ENCODE measurements around the gene SPEF2. TPM values are rescaled to one million over a fixed set of nuclear protein-coding genes. Genes with fewer than 3 reads are reported as not detected.
"Not testable (repeated sequence)": the region's sequence is repeated elsewhere in the genome, so short reads cannot be mapped to it uniquely, and the experiment has no call there.

The SPEF2 gene
- total RNA-seq, 1 donor from 2014 or later, result 9.9 TPM

GRCh38 chr5:35838370-35839042 lies 220.8 kb downstream of the SPEF2 start:
- intact Hi-C loops (cut with DNase I), result no loop called here
- H3K4me3 ChIP-seq, result no peak overlapping the region

GRCh38 chr5:35842856-35843255 lies 225.2 kb downstream of the SPEF2 start:
- no peaks in the 10 kb centered on the region for H3K9me3 ChIP-seq
- H3K27ac ChIP-seq, result no peak overlapping the region
- no peak for DNase-seq
- no peak for TF ChIP-seq CTCF (IDR thresholded peaks at IDR 0.05)
- ATAC-seq, result no peak
- no peak overlapping the region for H3K4me3 ChIP-seq
- no peaks in the 10 kb centered on the region for H3K36me3 ChIP-seq
- H3K4me1 ChIP-seq, result no peaks in the 10 kb centered on the region
- intact Hi-C loops (cut with DNase I), result no loop called here
- no peaks in the 10 kb centered on the region for H3K27me3 ChIP-seq

More at GRCh38 chr5:35838370-35839042, 220.8 kb downstream of the SPEF2 start:
- Histone ChIP-seq H3K27ac (no peak overlapping the region), H3K27me3 (no peaks in the 10 kb centered on the region), H3K36me3 (no peaks in the 10 kb centered on the region), H3K4me1 (no peaks in the 10 kb centered on the region), H3K9me3 (no peaks in the 10 kb centered on the region)
- DNase-seq (no peak), ATAC-seq (no peak)
- no peak for TF ChIP-seq CTCF (IDR thresholded peaks at IDR 0.05)

- not testable (repeated sequence) for H3K9me3 ChIP-seq, H3K27ac ChIP-seq, ATAC-seq
These were observed 227.8 kb downstream of the SPEF2 start for GRCh38 chr5:35845508-35845907.

GRCh38 chr5:35847491-35847890 lies 229.8 kb downstream of the SPEF2 start:
- no peaks in the 10 kb centered on the region for H3K9me3 ChIP-seq
- no peak overlapping the region for H3K27ac ChIP-seq
- no peak for ATAC-seq

More at GRCh38 chr5:35845508-35845907, 227.8 kb downstream of the SPEF2 start:
- H3K4me3 ChIP-seq; intact Hi-C loops (cut with DNase I); H3K27me3 ChIP-seq; H3K4me1 ChIP-seq; DNase-seq; H3K36me3 ChIP-seq: not testable (repeated sequence)

GRCh38 chr5:35847961-35848360 lies 230.3 kb downstream of the SPEF2 start:
- TF ChIP-seq CTCF (IDR thresholded peaks at IDR 0.05), result no peak
- DNase-seq (no peak), ATAC-seq (no peak)
- H3K27me3 ChIP-seq, result no peaks in the 10 kb centered on the region
- H3K27ac ChIP-seq, result no peak overlapping the region
- H3K36me3 ChIP-seq, result no peaks in the 10 kb centered on the region
- H3K4me1 ChIP-seq, result peaks cover 3% of the 10 kb centered on the region
- no peaks in the 10 kb centered on the region for H3K9me3 ChIP-seq
- intact Hi-C loops (cut with DNase I), result no loop called here
- no peak overlapping the region for H3K4me3 ChIP-seq

More at GRCh38 chr5:35847491-35847890, 229.8 kb downstream of the SPEF2 start:
- intact Hi-C loops (cut with DNase I), result no loop called here
- H3K36me3 ChIP-seq, result no peaks in the 10 kb centered on the region
- no peaks in the 10 kb centered on the region for H3K4me1 ChIP-seq
- TF ChIP-seq CTCF (IDR thresholded peaks at IDR 0.05), result no peak
- DNase-seq, result no peak
- no peaks in the 10 kb centered on the region for H3K27me3 ChIP-seq
- H3K4me3 ChIP-seq, result no peak overlapping the region

GRCh38 chr5:35849860-35850259 lies 232.2 kb downstream of the SPEF2 start:
- Histone ChIP-seq H3K27ac (no peak overlapping the region), H3K27me3 (no peaks in the 10 kb centered on the region), H3K9me3 (no peaks in the 10 kb centered on the region), H3K4me1 (peaks cover 3% of the 10 kb centered on the region), H3K36me3 (no peaks in the 10 kb centered on the region), H3K4me3 (no peak overlapping the region)
- intact Hi-C loops (cut with DNase I), result no loop called here
- no peak for TF ChIP-seq CTCF (IDR thresholded peaks at IDR 0.05)
- ATAC-seq (no peak), DNase-seq (no peak)

Measured in upper lobe of right lung (tissue), 1 donor.